ENCODE measurements around the gene GFOD2.

Gene GFOD2

GRCh38 chr16:67657751-67658518 is 61.2 kb downstream of the GFOD2 start:
- no peak for DNase-seq (ENCODE audit: low read depth)

- no peak for DNase-seq (ENCODE audit: low read depth)
Measured at GRCh38 chr16:67657017-67657608, 62.0 kb downstream of the GFOD2 start.

- no peak for DNase-seq (ENCODE audit: low read depth)
Measured at GRCh38 chr16:67656344-67657016, 62.6 kb downstream of the GFOD2 start.

- DNase-seq (ENCODE audit: low read depth), result no peak
Measured at GRCh38 chr16:67655363-67655762, 63.8 kb downstream of the GFOD2 start.

- DNase-seq (ENCODE audit: low read depth), result no peak
Measured at GRCh38 chr16:67654403-67654911, 64.7 kb downstream of the GFOD2 start.

- no peak for DNase-seq (ENCODE audit: low read depth)
Measured at GRCh38 chr16:67653789-67654402, 65.2 kb downstream of the GFOD2 start.

- no peak for DNase-seq (ENCODE audit: low read depth)
Measured at GRCh38 chr16:67653128-67653788, 65.9 kb downstream of the GFOD2 start.

GRCh38 chr16:67652578-67653127 is 66.5 kb downstream of the GFOD2 start:
- DNase-seq (ENCODE audit: low read depth), result no peak

- DNase-seq (ENCODE audit: low read depth), result no peak
Measured at GRCh38 chr16:67651847-67652246, 67.3 kb downstream of the GFOD2 start.

GRCh38 chr16:67651039-67651438 is 68.1 kb downstream of the GFOD2 start:
- no peak for DNase-seq (ENCODE audit: low read depth)

GRCh38 chr16:67650023-67650422 is 69.1 kb downstream of the GFOD2 start:
- no peak for DNase-seq (ENCODE audit: low read depth)

GRCh38 chr16:67649494-67649931 is 69.6 kb downstream of the GFOD2 start:
- DNase-seq (ENCODE audit: low read depth), result no peak

- DNase-seq (ENCODE audit: low read depth), result no peak
Measured at GRCh38 chr16:67648764-67649407, 70.2 kb downstream of the GFOD2 start.

- no peak for DNase-seq (ENCODE audit: low read depth)
Measured at GRCh38 chr16:67648088-67648763, 70.9 kb downstream of the GFOD2 start.

GRCh38 chr16:67647681-67648080 is 71.4 kb downstream of the GFOD2 start:
- DNase-seq (ENCODE audit: low read depth), result no peak

GRCh38 chr16:67647111-67647651 is 71.9 kb downstream of the GFOD2 start:
- DNase-seq (ENCODE audit: low read depth), result no peak

GRCh38 chr16:67645397-67646121 is 73.6 kb downstream of the GFOD2 start:
- DNase-seq (ENCODE audit: low read depth), result no peak

- no peak for DNase-seq (ENCODE audit: low read depth)
Measured at GRCh38 chr16:67644038-67644437, 75.1 kb downstream of the GFOD2 start.
